ENCODE measurements around the gene STIM1. TPM values are rescaled to one million over a fixed set of nuclear protein-coding genes. Genes with fewer than 3 reads are reported as not detected.

STIM1 gene
- total RNA-seq, 1 experiment from 2014 or later: 15.2 TPM

GRCh38 chr11:3815845-3816244 lies 39.6 kb upstream of the STIM1 start:
- Mint-ChIP-seq H3K27ac (peak overlapping the region in 1 of 3 experiments; percentile 16; a peak in 2 of 7 replicates), H3K4me3 (no peak overlapping the region), H3K4me1 (peaks cover 12 to 15% of the 10 kb centered on the region in 2 experiments), H3K9me3 (no peaks in the 10 kb centered on the region), H3K27me3 (ENCODE audit: low read depth) (no peaks in the 10 kb centered on the region), H3K36me3 (ENCODE audit: insufficient read depth in 1 of 3, low read depth in 3 of 3) (peaks cover 0 to 14% (median 3%) of the 10 kb centered on the region in 3 experiments; a peak in 3 of 7 replicates)
- Histone ChIP-seq H3K79me2 (ENCODE audit: insufficient read depth, low read length) (no peaks in the 10 kb centered on the region), H2BK120ac (ENCODE audit: low read depth, low read length, poor library complexity, severe bottlenecking) (no peak overlapping the region), H3K4ac (ENCODE audit: low read depth, low read length) (no peak overlapping the region), H2AK5ac (ENCODE audit: insufficient read length, low read length) (no peak overlapping the region), H3K18ac (ENCODE audit: insufficient read length, low read depth, low read length) (no peak overlapping the region), H3K4me2 (ENCODE audit: insufficient read depth, insufficient read length, low read length) (no peak overlapping the region), H3K23ac (ENCODE audit: insufficient read length, low read depth, low read length) (no peak overlapping the region), H2BK20ac (ENCODE audit: low read depth, low read length, poor library complexity, severe bottlenecking) (no peak overlapping the region), H2AFZ (ENCODE audit: low read length) (no peak overlapping the region), H4K20me1 (ENCODE audit: control insufficient read depth, insufficient read depth, insufficient read length) (no peaks in the 10 kb centered on the region), H3K14ac (ENCODE audit: insufficient read depth, low read length) (no peak overlapping the region; the same call in 1 of the 2 replicates), H4K91ac (ENCODE audit: insufficient read length, low read depth, low read length) (no peak overlapping the region), H3K9me3 (ENCODE audit: control insufficient read depth, low read depth, low read length) (no peaks in the 10 kb centered on the region), H2BK5ac (ENCODE audit: insufficient read length, low read length) (no peak overlapping the region), H4K5ac (ENCODE audit: insufficient read length, low read depth, low read length) (no peak overlapping the region), H3K79me1 (ENCODE audit: insufficient read depth, low read depth, low read length, poor library complexity, severe bottlenecking) (no peaks in the 10 kb centered on the region), H2BK12ac (ENCODE audit: insufficient read length, low read depth, low read length) (no peak overlapping the region), H3K27me3 (ENCODE audit: insufficient read depth, low read length) (no peaks in the 10 kb centered on the region), H3K23me2 (ENCODE audit: insufficient read length, low read depth, low read length, poor library complexity, severe bottlenecking) (no peaks in the 10 kb centered on the region), H4K8ac (replicated peaks; ENCODE audit: insufficient read length, low read depth, low read length) (no peak overlapping the region), H2BK15ac (ENCODE audit: low read depth, low read length) (no peak overlapping the region), H3K56ac (ENCODE audit: insufficient read length, low read depth, low read length) (no peak overlapping the region), H3K9ac (ENCODE audit: extremely low read depth, insufficient read length, low read length) (no peak overlapping the region), H3K4me1 (ENCODE audit: insufficient read depth, low read length) (peaks cover 3% of the 10 kb centered on the region; the same call in 1 of the 2 replicates), H3T11ph (ENCODE audit: low read length) (no peak overlapping the region), H3K27ac (ENCODE audit: insufficient read length, low read depth, low read length) (no peak overlapping the region)
- no peak for TF ChIP-seq CTCF (conservative IDR thresholded peaks at IDR 0.05)
- no CpG with 5 or more reads among the region's 4 CpGs for WGBS (ENCODE audit: extremely low coverage, insufficient read length, low lambda C conversion rate)
- no peak for DNase-seq

All from H9 (cell line).